Measurements from ENCODE around the gene VMP1.
"Not testable (repeated sequence)": the region's sequence is repeated elsewhere in the genome, so short reads cannot be mapped to it uniquely, and the experiment has no call there.

VMP1 gene

GRCh38 chr17:59712862-59713261 is 5.4 kb downstream of the VMP1 start:
- DNase-seq, result no peak

- no peak for DNase-seq
Measured at GRCh38 chr17:59714255-59714654, 6.8 kb downstream of the VMP1 start.

- no peak for DNase-seq
Measured at GRCh38 chr17:59716427-59716826, 9.0 kb downstream of the VMP1 start.

- DNase-seq, result no peak
Measured at GRCh38 chr17:59719526-59719925, 12.1 kb downstream of the VMP1 start.

GRCh38 chr17:59722623-59723022 is 15.2 kb downstream of the VMP1 start:
- DNase-seq, result no peak

- DNase-seq, result no peak
Measured at GRCh38 chr17:59723041-59723440, 15.6 kb downstream of the VMP1 start.

- no peak for DNase-seq
Measured at GRCh38 chr17:59723607-59724006, 16.2 kb downstream of the VMP1 start.

- DNase-seq, result no peak
Measured at GRCh38 chr17:59725691-59726090, 18.2 kb downstream of the VMP1 start.

GRCh38 chr17:59727817-59728533 is 20.5 kb downstream of the VMP1 start:
- no peak for DNase-seq

GRCh38 chr17:59730268-59730834 is 22.9 kb downstream of the VMP1 start:
- DNase-seq, result no peak

- DNase-seq, result no peak
Measured at GRCh38 chr17:59733697-59734096, 26.2 kb downstream of the VMP1 start.

- DNase-seq, result no peak
Measured at GRCh38 chr17:59734226-59734625, 26.8 kb downstream of the VMP1 start.

GRCh38 chr17:59737324-59737723 is 29.9 kb downstream of the VMP1 start:
- DNase-seq, result no peak

GRCh38 chr17:59743842-59744241 is 36.4 kb downstream of the VMP1 start:
- no peak for DNase-seq

- no peak for DNase-seq
Measured at GRCh38 chr17:59745040-59745439, 37.6 kb downstream of the VMP1 start.

- no peak for DNase-seq
Measured at GRCh38 chr17:59746849-59747445, 39.5 kb downstream of the VMP1 start.

- DNase-seq, result no peak
Measured at GRCh38 chr17:59748591-59748990, 41.1 kb downstream of the VMP1 start.

- no peak for DNase-seq
Measured at GRCh38 chr17:59751955-59752413, 44.5 kb downstream of the VMP1 start.

- no peak for DNase-seq
Measured at GRCh38 chr17:59752446-59752845, 45.0 kb downstream of the VMP1 start.

GRCh38 chr17:59752922-59753321 is 45.5 kb downstream of the VMP1 start:
- no peak for DNase-seq

GRCh38 chr17:59753522-59754467 is 46.3 kb downstream of the VMP1 start:
- DNase-seq, result no peak

GRCh38 chr17:59754552-59754951 is 47.1 kb downstream of the VMP1 start:
- no peak for DNase-seq

- not testable (repeated sequence) for DNase-seq
Measured at GRCh38 chr17:59755069-59755468, 47.6 kb downstream of the VMP1 start.

All from activated CD4-positive, CD25-positive, alpha-beta regulatory T cell treated with anti-CD3 and anti-CD28 coated beads, Interleukin-2, amount 50 U/mL, for 72 hours (primary cell).